G401 (cell line): Measurements from ENCODE around the gene ITSN2. TPM values are rescaled to one million over a fixed set of nuclear protein-coding genes. Genes with fewer than 3 reads are reported as not detected.

Experiments
- DNase-seq: peaks from one replicate; pipeline ENCODE4 v3.0.0-alpha.2; 2015; ENCODE audit warnings: low spot score
- in situ Hi-C: cut with HindIII; loops from 2 replicates; pipeline ENCODE4 v1.10.0; 2016; ENCODE audit warnings: low sequenced_read_pairs, mixed read lengths
- total RNA-seq: library from RNA; depleted of rRNA; stranded (reverse); fragments of >200 nt; shearing (Covaris generic); gene quantifications from 2 replicates; pipeline ENCODE4 v1.2.3, GENCODE V29; 2014

The ITSN2 gene
- total RNA-seq, 1 experiment from 2014 or later = 10.3 TPM

- in situ Hi-C loops = no loop called here
Observed at GRCh38 chr2:24285484-24286152, 74.7 kb downstream of the ITSN2 start.

GRCh38 chr2:24280645-24281044, 79.7 kb downstream of the ITSN2 start:
- in situ Hi-C loops = no loop called here
- DNase-seq = no peak

More at GRCh38 chr2:24285484-24286152, 74.7 kb downstream of the ITSN2 start:
- DNase-seq = no peak

GRCh38 chr2:24280161-24280560, 80.2 kb downstream of the ITSN2 start:
- DNase-seq = no peak
- in situ Hi-C loops = no loop called here

- in situ Hi-C loops = no loop called here
- DNase-seq = no peak
Observed at GRCh38 chr2:24276349-24276899, 83.9 kb downstream of the ITSN2 start.

- DNase-seq = no peak
- in situ Hi-C loops = no loop called here
Observed at GRCh38 chr2:24274809-24275208, 85.5 kb downstream of the ITSN2 start.

- in situ Hi-C loops = no loop called here
- no peak for DNase-seq
Observed at GRCh38 chr2:24273598-24273997, 86.7 kb downstream of the ITSN2 start.

GRCh38 chr2:24272907-24273306, 87.4 kb downstream of the ITSN2 start:
- in situ Hi-C loops = no loop called here

GRCh38 chr2:24272161-24272802, 88.1 kb downstream of the ITSN2 start:
- in situ Hi-C loops = no loop called here
- no peak for DNase-seq

More at GRCh38 chr2:24272907-24273306, 87.4 kb downstream of the ITSN2 start:
- no peak for DNase-seq

- no peak for DNase-seq
- in situ Hi-C loops = no loop called here
Observed at GRCh38 chr2:24269265-24269664, 91.1 kb downstream of the ITSN2 start.

GRCh38 chr2:24265212-24265611, 95.1 kb downstream of the ITSN2 start:
- in situ Hi-C loops = no loop called here
- no peak for DNase-seq

GRCh38 chr2:24262421-24262970, 97.8 kb downstream of the ITSN2 start:
- in situ Hi-C loops = no loop called here
- no peak for DNase-seq

GRCh38 chr2:24261441-24261840, 98.9 kb downstream of the ITSN2 start:
- no peak for DNase-seq
- in situ Hi-C loops = no loop called here

GRCh38 chr2:24259316-24259715, 101.0 kb downstream of the ITSN2 start:
- DNase-seq = no peak
- in situ Hi-C loops = no loop called here

- DNase-seq = no peak
- in situ Hi-C loops = no loop called here
Observed at GRCh38 chr2:24258718-24259117, 101.6 kb downstream of the ITSN2 start.

GRCh38 chr2:24253303-24253919, 106.9 kb downstream of the ITSN2 start:
- in situ Hi-C loops = no loop called here
- DNase-seq = no peak

GRCh38 chr2:24247592-24247991, 112.7 kb downstream of the ITSN2 start:
- in situ Hi-C loops = no loop called here
- no peak for DNase-seq

- no peak for DNase-seq
- in situ Hi-C loops = no loop called here
Observed at GRCh38 chr2:24247164-24247563, 113.2 kb downstream of the ITSN2 start.

GRCh38 chr2:24245986-24246776, 114.2 kb downstream of the ITSN2 start:
- in situ Hi-C loops = no loop called here
- no peak for DNase-seq

GRCh38 chr2:24241528-24241927, 118.8 kb downstream of the ITSN2 start:
- no peak for DNase-seq
- in situ Hi-C loops = no loop called here
